ENCODE measurements around the gene SLC16A13. TPM values are rescaled to one million over a fixed set of nuclear protein-coding genes. Genes with fewer than 3 reads are reported as not detected.

SLC16A13 gene
- total and polyA plus RNA-seq, 2 of the 8 experiments (the other 6 are each of a cell fraction or from before 2014, with no cell fraction given) = 5.4 to 5.8 TPM

- no peak overlapping the region for H3K18ac ChIP-seq (ENCODE audit: extremely low read depth, low read length)
- peaks cover 0 to 4% (median 3%) of the 10 kb centered on the region in 4 experiments; a peak in 3 of 8 replicates for H3K36me3 ChIP-seq (ENCODE audit: control insufficient read depth in 2 of 4, insufficient read depth in 4 of 4, low read length in 3 of 4)
- H3K79me2 ChIP-seq (ENCODE audit: control insufficient read depth in 1 of 2, insufficient read depth in 2 of 2, low read length in 2 of 2) = no peaks in the 10 kb centered on the region; a peak in 1 of 4 replicates
- ChIA-PET CTCF (ENCODE audit: partially characterized antibody) (interaction anchor here (0.6 to 11.1 kb wide), 10 partner anchors 8 to 1050 kb away, joined by 3 to 152 read pairs (median 4); no protein-coding TSS in a partner anchor), POLR2A (ENCODE audit: partially characterized antibody) (interaction anchor here (1.5 kb wide), 1 partner anchor 15 kb away, joined by 3 read pairs; no protein-coding TSS in a partner anchor)
- no peak overlapping the region for H2AK5ac ChIP-seq (ENCODE audit: low read depth, low read length)
- peaks cover 0 to 8% (median 5%) of the 10 kb centered on the region in 4 experiments; a peak in 5 of 7 replicates for H3K27me3 ChIP-seq (replicated peaks in 1 of 4; ENCODE audit: control insufficient read depth in 3 of 4, extremely low read depth in 1 of 4, insufficient read depth in 3 of 4, low read length in 3 of 4)
- DNase-seq (ENCODE audit: low read depth in 1 of 2, low spot score in 2 of 2) (peak in 1 of 2 experiments; percentile 89), FAIRE-seq (peak; percentile 50)
- 70% methylated on average over 10 of the region's 10 CpGs; no CpG with 5 or more reads in 1 of the 2 experiments for WGBS, 2 experiments (ENCODE audit: extremely low coverage in 1 of 2, insufficient coverage in 1 of 2, insufficient read length in 1 of 2, insufficient replicate concordance in 2 of 2, low coverage in 1 of 2, low lambda C conversion rate in 2 of 2, missing lambda C conversion rate in 1 of 2)
- no peaks in the 10 kb centered on the region for H3K9me3 ChIP-seq (ENCODE audit: insufficient read depth in 2 of 2, low read depth in 1 of 2, low read length in 1 of 2)
- H3K9ac ChIP-seq (replicated peaks in 1 of 4; ENCODE audit: extremely low read depth in 1 of 4, low read depth in 3 of 4, low read length in 3 of 4) = no peak overlapping the region
- peaks cover 0 to 3% (median 1%) of the 10 kb centered on the region in 4 experiments; a peak in 1 of 7 replicates for H3K4me1 ChIP-seq (replicated peaks in 1 of 4; ENCODE audit: control insufficient read depth in 3 of 4, insufficient read depth in 4 of 4, low read length in 3 of 4)
- H2BK15ac ChIP-seq (ENCODE audit: low read length) = no peak overlapping the region
- no peak overlapping the region for H2BK20ac ChIP-seq (ENCODE audit: low read length)
- no peak overlapping the region for H4K91ac ChIP-seq (replicated peaks; ENCODE audit: insufficient read length, low read length)
- no peak overlapping the region for H4K8ac ChIP-seq (ENCODE audit: extremely low read depth, insufficient read depth, low read length)
- H3K23ac ChIP-seq (ENCODE audit: insufficient read length) = no peak overlapping the region
- no peak overlapping the region for H2BK5ac ChIP-seq (ENCODE audit: low read depth, low read length)
- no peak overlapping the region for H2BK120ac ChIP-seq (replicated peaks; ENCODE audit: low read depth, low read length)
- H3K4me3 ChIP-seq (ENCODE audit: extremely low read depth in 1 of 4, insufficient read depth in 2 of 4, low read depth in 3 of 4, low read length in 4 of 4) = no peak overlapping the region
- H2AFZ ChIP-seq (ENCODE audit: low read length) = no peak overlapping the region
- H4K5ac ChIP-seq (ENCODE audit: insufficient read length, low read depth, low read length) = no peak overlapping the region
- no peaks in the 10 kb centered on the region for H3K79me1 ChIP-seq (ENCODE audit: low read depth, low read length)
- H3K14ac ChIP-seq (ENCODE audit: insufficient read length) = no peak overlapping the region
- H3K4ac ChIP-seq (replicated peaks; ENCODE audit: insufficient read length, low read depth, low read length) = no peak overlapping the region
- H3K23me2 ChIP-seq (ENCODE audit: low read depth, low read length) = no peaks in the 10 kb centered on the region
- H3K56ac ChIP-seq (replicated peaks; ENCODE audit: insufficient read length, low read depth, low read length) = no peak overlapping the region
- H3K4me2 ChIP-seq (ENCODE audit: insufficient read depth in 1 of 2, low read depth in 2 of 2, low read length in 2 of 2) = no peak overlapping the region
- H2BK12ac ChIP-seq (ENCODE audit: low read depth, low read length) = no peak overlapping the region
- peaks cover 4 to 15% of the 10 kb centered on the region in 2 experiments for H4K20me1 ChIP-seq (replicated peaks in 1 of 2; ENCODE audit: control insufficient read depth in 1 of 2, insufficient read depth in 2 of 2, low read length in 2 of 2)
- H3K27ac ChIP-seq (ENCODE audit: low read depth, low read length) = no peak overlapping the region
- TF ChIP-seq EP300 (IDR thresholded peaks at IDR 0.05; ENCODE audit: borderline replicate concordance in 1 of 2, low read depth in 2 of 2, low read length in 2 of 2) = no peak
These were observed 34.4 kb upstream of the SLC16A13 start for GRCh38 chr17:7001318-7001961.

Data from H1 (cell line).